NAMALWA (cell line): ENCODE measurements around the gene SULT1C2.
A peak's percentile ranks its signal among the peaks of the same experiment; 100 is the strongest.
"Not testable (repeated sequence)": the region's sequence is repeated elsewhere in the genome, so short reads cannot be mapped to it uniquely, and the experiment has no call there.

ENCODE experiments used
- DNase-seq: peaks from one replicate; pipeline ENCODE4 v3.0.0-alpha.2; 2015; ENCODE audit warnings: low spot score

SULT1C2 gene

DNA sequence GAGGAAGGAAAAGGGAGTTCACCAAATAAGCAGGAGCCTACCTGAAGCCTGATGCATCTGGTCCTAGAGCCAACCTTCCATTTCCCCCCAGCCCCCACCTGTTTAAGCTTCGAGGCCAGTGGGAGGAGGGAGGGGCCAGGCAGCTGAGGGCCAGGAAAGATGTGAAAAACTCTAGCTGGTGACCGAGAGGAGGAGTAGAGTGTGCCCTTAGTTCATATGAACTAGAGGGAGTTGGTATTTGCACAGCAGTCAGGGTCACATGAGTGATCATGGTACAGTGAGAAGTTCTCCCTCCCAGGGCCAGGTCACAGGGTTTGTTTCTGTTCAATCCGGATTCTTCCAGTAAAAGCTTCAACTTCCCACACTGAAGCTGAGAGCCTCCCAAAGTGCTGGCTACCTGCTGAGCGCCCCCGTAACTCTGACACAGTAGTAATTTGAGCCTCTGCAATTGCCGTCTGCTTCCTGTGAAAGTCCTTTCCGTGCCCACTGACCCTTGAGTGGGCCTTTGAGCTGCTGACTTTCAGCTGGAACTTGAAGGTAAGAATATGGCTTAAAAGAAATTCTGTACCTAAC lies at the start of gene SULT1C2:
SULT1C2 (plus strand) TSS at position 362 of the 573 bp plus-strand sequence. CDS start 4,773 bp downstream, outside the sequence.
- DNase-seq = no peak

- no peak for DNase-seq
These were observed 48.9 kb upstream of the SULT1C2 start, which contains the start of gene SULT1C3 for GRCh38 chr2:108239786-108240185. Gene SULT1C3, plus strand, starts transcription at chr2:108239968. Its CDS starts 7,227 bp downstream, at chr2:108247195.

- DNase-seq = no peak
These were observed 47.7 kb upstream of the SULT1C2 start for GRCh38 chr2:108240966-108241365.

DNA sequence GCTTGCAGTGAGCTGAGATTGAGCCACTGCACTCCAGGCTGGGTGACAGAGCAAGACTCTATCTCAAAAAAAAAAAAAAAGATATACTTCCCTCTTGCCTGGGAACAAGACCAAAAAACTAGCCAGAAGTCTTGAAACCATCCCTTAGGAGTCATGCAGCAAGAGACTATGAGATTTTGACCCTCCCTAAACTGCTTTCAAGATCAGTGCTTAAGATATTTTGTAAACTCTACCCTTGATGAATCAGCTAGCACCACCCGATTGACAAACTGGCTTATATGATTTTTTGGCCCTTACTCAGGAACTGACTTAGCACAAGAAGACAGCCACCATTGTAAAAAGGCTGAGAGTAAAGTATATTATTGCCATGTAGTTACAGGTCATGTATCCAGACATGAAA lies 45.1 kb upstream of the SULT1C2 start:
- no peak for DNase-seq

- no peak for DNase-seq
These were observed 43.9 kb upstream of the SULT1C2 start for GRCh38 chr2:108244667-108245414.

DNA sequence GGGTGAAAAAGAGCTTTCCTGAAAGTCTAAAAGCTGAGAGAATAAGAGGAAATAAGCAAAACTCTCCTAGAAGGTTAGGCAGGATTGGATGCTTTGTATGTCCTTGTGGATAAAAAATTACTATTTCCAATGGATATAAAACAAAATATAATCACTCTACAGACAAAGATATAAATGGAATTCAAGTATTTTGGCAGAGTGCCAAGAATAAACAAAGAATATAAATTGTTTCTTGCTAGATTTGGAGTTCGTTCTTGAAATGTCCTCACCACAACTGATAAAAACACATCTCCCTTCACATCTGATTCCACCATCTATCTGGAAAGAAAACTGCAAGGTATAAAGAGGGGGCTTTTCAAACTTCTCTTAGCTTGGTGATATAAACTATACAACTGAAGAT lies 35.6 kb upstream of the SULT1C2 start:
- DNase-seq = no peak

DNA sequence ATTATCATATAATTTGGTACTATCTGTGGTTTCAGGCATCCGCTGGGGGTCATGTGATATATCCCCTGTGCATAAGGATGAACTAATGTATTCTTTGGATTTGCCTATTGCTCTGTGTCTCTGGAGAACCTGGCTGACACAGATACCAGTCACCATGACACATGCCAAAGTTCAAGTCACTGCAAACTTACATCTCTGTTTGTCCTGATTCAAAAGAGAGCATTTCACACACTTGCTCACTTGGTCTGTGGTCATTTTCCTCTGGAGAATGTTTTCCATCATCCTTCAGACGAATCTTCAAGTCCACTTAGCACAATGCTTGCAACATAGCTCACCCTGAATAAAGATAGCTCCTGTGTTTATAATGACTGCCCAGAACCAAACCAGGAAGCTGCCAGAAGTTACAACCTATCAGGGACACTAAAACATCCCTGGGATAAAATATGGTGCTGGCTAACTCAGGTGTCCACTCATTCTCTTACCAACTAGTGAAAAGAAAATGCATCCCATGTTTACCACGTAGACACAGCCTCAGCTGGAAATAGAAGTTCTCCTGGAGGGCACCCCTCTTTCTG lies 30.9 kb upstream of the SULT1C2 start:
- DNase-seq = no peak

GRCh38 chr2:108260773-108261172 lies 27.9 kb upstream of the SULT1C2 start:
- DNase-seq = no peak

DNA sequence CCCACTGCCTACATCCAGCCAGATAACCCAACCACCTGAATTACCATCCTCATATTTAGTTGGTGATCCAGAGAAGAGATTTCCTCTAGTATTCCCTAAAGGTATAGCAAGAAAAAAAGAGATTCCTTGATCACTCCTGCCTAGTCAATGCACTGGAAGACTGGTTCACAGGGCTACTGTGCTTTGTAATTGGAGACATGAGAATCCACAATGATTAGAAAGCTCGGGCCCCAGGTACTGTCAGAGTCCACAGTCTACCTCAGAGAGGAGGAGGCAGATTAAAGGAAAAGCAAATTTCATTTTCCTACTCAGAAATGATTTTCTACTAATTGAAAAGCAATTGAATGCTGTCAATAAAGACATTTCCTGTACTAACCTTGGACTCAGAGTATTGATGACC lies 26.7 kb upstream of the SULT1C2 start:
- no peak for DNase-seq

GRCh38 chr2:108263401-108263800 lies 25.3 kb upstream of the SULT1C2 start:
- DNase-seq = no peak

- no peak for DNase-seq
These were observed 22.5 kb upstream of the SULT1C2 start for GRCh38 chr2:108266218-108266617.

DNA sequence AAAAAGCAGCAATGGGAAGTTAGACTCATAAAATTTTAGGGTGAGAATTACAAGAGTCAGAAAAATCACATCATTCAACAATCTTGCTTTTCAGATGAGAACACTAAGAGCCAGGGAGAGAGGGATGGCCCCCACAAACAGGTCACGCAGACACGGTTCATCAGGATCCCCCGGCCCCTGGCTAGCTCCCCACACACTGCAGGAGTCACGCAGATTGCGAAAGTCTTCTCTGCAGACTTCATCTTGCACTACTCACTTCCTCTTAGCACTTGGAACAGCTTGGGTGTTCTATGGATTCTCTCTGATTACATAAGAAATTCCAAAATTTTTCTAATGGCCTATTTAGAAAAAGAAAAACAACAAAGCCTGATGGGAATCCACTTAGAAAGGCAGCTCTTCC lies 21.6 kb upstream of the SULT1C2 start:
- DNase-seq = no peak

DNA sequence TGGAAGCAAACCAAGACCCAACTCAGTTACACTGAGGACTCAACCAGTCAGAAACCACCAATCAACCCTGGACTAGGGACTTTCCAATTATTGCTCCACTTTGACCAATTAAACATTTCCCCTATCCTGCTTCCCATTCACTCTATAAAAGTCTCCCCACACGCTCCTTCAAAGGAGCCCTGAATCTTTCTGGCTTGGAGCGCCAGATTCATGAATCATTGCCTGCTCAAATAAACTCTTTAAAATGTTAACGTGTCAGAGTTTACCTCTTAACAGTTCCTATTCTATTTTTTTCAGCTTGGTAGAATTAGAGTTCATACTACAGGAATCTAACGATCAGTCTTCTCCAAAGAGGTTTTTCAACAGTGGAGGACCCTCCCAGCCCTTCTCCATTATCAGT lies 20.7 kb upstream of the SULT1C2 start:
- DNase-seq = no peak

DNA sequence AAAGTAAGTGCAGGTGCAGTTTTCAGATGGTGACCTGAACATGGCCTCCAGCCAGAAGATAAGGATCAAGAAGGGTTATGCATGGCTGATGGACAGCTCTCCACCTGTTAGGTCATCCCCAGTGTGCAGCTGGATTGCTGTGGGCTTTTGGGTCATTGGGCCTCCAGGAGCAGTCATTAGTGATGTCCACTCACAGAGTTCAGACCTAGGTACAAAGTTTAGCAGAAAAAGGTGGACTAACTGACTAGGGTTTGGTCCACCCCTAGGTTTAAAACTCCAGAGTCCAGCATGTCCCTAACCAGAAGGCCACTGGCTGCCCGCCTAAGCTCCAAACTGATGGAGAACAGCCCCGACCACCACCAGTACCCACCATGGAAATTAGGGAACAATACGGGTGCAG lies 18.3 kb upstream of the SULT1C2 start:
- DNase-seq = no peak

DNA sequence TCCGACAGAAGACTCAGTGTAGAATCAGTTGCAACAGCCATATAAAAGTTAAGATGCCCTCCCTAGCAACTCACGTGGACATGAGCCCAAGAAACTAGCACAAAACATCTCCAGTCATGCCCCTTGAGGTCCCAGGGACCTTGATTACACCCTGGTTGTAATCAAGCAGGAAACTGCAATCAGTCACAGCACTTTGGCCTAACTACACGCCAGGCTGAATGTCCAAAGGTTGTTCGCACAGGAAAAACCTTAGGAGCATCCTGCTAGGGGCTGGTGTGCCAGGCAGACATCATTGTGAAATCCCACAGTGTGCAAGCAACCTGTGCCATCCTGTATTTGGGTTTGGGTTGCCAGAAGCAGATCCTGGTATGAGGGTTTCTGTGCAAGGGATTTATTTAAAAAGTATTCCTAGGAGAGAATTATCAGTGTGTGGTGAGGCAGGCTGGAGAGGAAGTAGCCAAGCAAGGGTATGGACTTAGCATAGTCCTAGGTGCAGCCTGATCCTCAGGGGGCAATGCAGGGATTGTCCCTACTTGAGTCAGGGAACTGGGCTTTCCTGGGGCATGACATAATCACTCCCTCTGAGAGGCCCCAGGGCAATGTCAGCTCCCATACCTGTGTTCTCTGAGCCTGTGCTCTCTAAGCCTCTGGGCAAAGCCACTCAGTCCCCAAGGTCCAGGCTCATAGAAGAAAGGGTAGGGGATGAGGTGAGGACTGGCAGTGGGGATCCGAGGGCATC lies 17.8 kb upstream of the SULT1C2 start:
- no peak for DNase-seq

DNA sequence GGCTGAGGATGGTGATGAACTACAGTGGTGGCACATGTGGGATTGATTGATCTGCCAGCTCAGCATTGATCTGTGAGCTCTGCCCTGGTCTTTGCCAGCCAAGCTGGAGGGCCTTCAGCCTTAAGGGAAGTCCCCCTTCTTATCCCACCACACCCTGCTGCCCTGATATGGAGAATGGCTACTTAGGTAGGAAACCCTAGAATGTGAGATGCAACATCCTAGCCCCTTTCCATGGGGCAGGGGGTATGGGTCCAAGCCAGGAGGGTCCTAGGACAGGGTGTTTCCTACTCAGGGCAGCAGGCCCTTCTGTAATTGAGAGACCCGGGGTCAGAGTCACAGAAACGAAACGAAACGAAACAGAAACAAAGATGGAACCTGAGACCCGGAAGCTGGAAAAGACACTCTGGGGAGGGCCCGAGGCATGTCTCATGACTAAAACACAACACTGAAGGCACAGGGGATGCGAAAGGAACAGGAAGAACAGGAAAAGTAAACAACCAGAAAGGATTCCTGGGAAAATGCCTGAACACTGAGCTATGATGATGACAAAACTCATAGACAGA lies 16.9 kb upstream of the SULT1C2 start:
- DNase-seq = no peak

DNA sequence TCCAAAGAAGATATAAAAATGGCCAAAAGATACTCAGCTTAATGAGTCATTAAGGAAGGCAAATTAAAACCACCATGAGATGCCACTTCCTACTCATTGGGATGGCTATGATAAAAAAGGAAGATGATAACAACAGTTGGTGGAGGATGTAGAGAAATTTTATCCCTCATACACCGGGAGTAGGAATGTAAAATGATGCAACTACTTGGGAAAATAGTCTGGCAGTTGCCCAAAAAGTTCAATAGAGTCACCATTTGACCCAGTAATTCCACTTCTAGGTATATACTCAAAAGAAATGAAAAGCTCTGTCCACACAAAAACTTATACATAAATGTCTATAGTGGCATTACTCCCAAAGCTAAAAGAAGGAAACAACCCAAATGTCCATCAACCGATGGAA lies 10.1 kb upstream of the SULT1C2 start:
- no peak for DNase-seq

DNA sequence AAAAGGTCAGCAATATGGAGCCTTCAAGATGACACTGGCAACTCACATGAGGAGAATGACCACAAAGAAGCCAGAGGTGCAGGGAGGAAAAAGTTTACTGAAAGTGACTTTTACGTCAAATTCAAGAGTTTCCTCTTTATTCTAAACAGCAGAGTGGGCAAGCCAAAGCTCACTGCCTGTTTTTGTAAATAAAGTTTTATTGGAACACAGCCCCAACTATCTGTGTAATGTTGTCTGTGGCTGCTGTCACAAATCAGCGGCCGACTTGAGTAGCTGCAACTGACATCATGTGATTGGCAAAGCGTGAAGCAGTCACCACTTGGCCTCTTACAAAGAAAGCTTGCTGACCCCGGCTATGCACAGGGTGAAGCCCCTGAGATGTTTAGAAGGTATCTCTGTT lies 9.2 kb upstream of the SULT1C2 start:
- DNase-seq = peak; percentile 3

DNA sequence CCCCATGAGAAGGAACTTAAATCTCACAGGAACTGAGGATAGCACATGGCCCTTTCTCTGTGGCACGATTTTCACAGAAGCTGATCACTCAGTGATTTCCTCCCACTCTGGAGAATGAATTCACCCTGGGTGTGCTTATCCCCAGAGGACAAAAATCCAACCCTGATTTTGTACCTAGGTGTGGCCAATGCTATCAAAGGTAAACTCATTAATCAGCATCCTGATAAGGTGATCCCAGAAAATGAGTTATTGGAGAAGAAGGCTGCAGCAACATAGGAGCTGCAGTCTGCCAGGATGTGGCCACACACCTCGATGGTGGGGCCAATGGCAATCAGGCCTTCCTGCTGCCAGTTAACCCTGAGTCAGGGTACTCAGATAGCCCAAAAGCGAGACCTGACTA lies 8.2 kb upstream of the SULT1C2 start:
- no peak for DNase-seq

DNA sequence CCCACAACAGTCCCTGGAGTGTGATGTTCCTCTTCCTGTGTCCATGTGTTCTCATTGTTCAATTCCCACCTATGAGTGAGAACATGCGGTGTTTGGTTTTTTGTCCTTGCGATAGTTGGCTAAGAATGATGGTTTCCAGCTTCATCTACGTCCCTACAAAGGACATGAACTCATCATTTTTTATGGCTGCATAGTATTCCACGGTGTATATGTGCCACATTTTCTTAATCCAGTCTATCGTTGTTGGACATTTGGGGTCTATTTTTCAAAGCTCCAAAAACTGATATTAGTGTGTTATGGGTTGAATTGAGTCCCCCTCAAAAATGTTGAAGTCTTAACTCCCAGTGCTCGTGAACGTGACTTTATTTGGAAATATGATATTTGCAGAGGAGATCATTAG lies 4.1 kb upstream of the SULT1C2 start:
- not testable (repeated sequence) for DNase-seq

DNA sequence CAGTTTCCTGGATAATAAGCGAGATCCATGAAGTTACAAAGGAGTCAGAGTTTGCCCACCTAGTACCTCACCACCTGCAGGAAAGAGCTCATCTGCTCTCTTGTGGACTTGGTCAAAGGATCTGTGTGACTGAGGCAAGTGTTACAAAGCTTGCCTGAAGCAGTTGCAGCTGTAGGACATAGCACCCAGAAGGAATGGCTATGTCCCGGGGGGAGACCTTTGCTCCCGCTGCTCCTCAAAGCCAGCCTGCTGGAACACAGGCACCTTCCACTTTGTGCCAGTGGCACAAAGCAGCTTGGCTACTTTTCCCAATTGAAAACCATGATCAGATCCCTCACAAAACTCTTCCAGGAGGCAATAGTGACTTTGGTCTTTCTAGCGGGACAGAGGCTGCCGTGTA lies 3.1 kb upstream of the SULT1C2 start:
- no peak for DNase-seq

- DNase-seq = no peak
These were observed 1.5 kb upstream of the SULT1C2 start for GRCh38 chr2:108287169-108287568.
